K562 (cell line): ENCODE data around the gene GNAI3.

Experiments used
- CTCF ChIP-seq, 3 experiments: IDR thresholded peaks in 2 of 3; conservative IDR thresholded peaks in 1 of 3; 2 replicates each; pipeline ENCODE4 v1.5.1; 2011 to 2012; ENCODE audit warnings: low read length in 3 of 3, mild to moderate bottlenecking in 3 of 3, control low read depth in 2 of 3, improper control_type of control experiment in 1 of 3, inconsistent platforms in 1 of 3, low read depth in 1 of 3, mixed read lengths in 1 of 3, moderate library complexity in 1 of 3; ENCODE audit not compliant: insufficient read depth in 2 of 3
- FOSL1 ChIP-seq: fragments of 200-800 bp; sonication (Bioruptor generic); conservative IDR thresholded peaks from 2 replicates; pipeline ENCODE4 v1.6.1; 2016; ENCODE audit warnings: missing genetic modification characterization, missing compliant biosample characterization
- GATAD2B ChIP-seq: fragments of 450-650 bp; IDR thresholded peaks from 2 replicates; pipeline ENCODE4 v1.6.1; 2017; ENCODE audit warnings: mild to moderate bottlenecking, borderline replicate concordance
- PURB ChIP-seq: sonication (generic); formaldehyde crosslinking; IDR thresholded peaks from 2 replicates; pipeline ENCODE4 v1.9.0; 2021; ENCODE audit warnings: low read depth, mild to moderate bottlenecking, missing genetic modification reagents
- YY1 ChIP-seq, 3 experiments: IDR thresholded peaks; 2 replicates each; pipeline ENCODE4 v1.6.1; 2011; ENCODE audit warnings: low read length in 2 of 3, mild to moderate bottlenecking in 2 of 3, moderate library complexity in 2 of 3, borderline replicate concordance in 1 of 3, control low read depth in 1 of 3, low read depth in 1 of 3; ENCODE audit not compliant: insufficient read depth in 3 of 3, insufficient replicate concordance in 2 of 3, control insufficient read depth in 1 of 3, insufficient read length in 1 of 3; ENCODE audit errors: extremely low read depth in 1 of 3
- ZNF316 ChIP-seq: fragments of 450-650 bp; IDR thresholded peaks from 2 replicates; pipeline ENCODE4 v1.6.1; 2016
- ZNF75A ChIP-seq: fragments of 450-650 bp; formaldehyde crosslinking; IDR thresholded peaks from 2 replicates; pipeline ENCODE4 v1.4.0; 2020; ENCODE audit warnings: mild to moderate bottlenecking
- TF ChIP-seq, protein P1 (sequence below): fragments of 200-400 bp; formaldehyde crosslinking; IDR thresholded peaks from 2 replicates; pipeline ENCODE4 v1.6.1; 2017; ENCODE audit warnings: mild to moderate bottlenecking, low read depth, low read length, moderate library complexity

GRCh38 chr1:109499081-109499480 is 49.3 kb upstream of the GNAI3 start:
- no peak for TF ChIP-seq ZNF75A (CRISPR knock-in tag)
- TF ChIP-seq GATAD2B = no peak
- TF ChIP-seq CTCF (IDR thresholded peaks at IDR 0.05 in 2 of 3, conservative IDR thresholded peaks at IDR 0.05 in 1 of 3; ENCODE audit: insufficient read depth in 2 of 3, low read depth in 1 of 3, low read length in 3 of 3) = no peak
- no peak for TF ChIP-seq FOSL1
- TF ChIP-seq ZNF316 = no peak
- no peak for TF ChIP-seq PURB (CRISPR knock-in tag)
- TF ChIP-seq YY1 (IDR thresholded peaks at IDR 0.05; ENCODE audit: borderline replicate concordance in 1 of 3, control insufficient read depth in 1 of 3, extremely low read depth in 1 of 3, insufficient read depth in 3 of 3, insufficient read length in 1 of 3, insufficient replicate concordance in 2 of 3, low read depth in 1 of 3, low read length in 2 of 3) = no peak
- TF ChIP-seq, protein P1, sequence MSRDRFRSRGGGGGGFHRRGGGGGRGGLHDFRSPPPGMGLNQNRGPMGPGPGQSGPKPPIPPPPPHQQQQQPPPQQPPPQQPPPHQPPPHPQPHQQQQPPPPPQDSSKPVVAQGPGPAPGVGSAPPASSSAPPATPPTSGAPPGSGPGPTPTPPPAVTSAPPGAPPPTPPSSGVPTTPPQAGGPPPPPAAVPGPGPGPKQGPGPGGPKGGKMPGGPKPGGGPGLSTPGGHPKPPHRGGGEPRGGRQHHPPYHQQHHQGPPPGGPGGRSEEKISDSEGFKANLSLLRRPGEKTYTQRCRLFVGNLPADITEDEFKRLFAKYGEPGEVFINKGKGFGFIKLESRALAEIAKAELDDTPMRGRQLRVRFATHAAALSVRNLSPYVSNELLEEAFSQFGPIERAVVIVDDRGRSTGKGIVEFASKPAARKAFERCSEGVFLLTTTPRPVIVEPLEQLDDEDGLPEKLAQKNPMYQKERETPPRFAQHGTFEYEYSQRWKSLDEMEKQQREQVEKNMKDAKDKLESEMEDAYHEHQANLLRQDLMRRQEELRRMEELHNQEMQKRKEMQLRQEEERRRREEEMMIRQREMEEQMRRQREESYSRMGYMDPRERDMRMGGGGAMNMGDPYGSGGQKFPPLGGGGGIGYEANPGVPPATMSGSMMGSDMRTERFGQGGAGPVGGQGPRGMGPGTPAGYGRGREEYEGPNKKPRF = no peak
